ENCODE data around the gene OMP. TPM values are rescaled to one million over a fixed set of nuclear protein-coding genes. Genes with fewer than 3 reads are reported as not detected.

The OMP gene
- total and polyA plus RNA-seq, 2 of the 13 experiments (the other 11 are each of a cell fraction or from before 2014, with no cell fraction given) = not detected

- TF ChIP-seq MLX (CRISPR knock-in tag; IDR thresholded peaks at IDR 0.05) (no peak), ZNF543 (CRISPR knock-in tag; IDR thresholded peaks at IDR 0.05) (0 out of 2 replicates have a peak, but pooled peaks have one; percentile 51), HNRNPLL (IDR thresholded peaks at IDR 0.05; ENCODE audit: low read depth, low read length, poor library complexity, severe bottlenecking) (peak; percentile 40), ZBTB46 (CRISPR knock-in tag; IDR thresholded peaks at IDR 0.05; ENCODE audit: borderline replicate concordance) (peak; percentile 31; the same call in 1 of the 2 replicates), ZNF44 (CRISPR knock-in tag; IDR thresholded peaks at IDR 0.05) (no peak), ZNF766 (CRISPR knock-in tag; IDR thresholded peaks at IDR 0.05; ENCODE audit: borderline replicate concordance) (peak; percentile 54; the same call in 1 of the 2 replicates), RBM39 (IDR thresholded peaks at IDR 0.05; ENCODE audit: low read depth, low read length, poor library complexity, severe bottlenecking) (peak; percentile 17), NFATC3 (CRISPR knock-in tag; IDR thresholded peaks at IDR 0.05) (no peak), PHF8 (CRISPR knock-in tag; IDR thresholded peaks at IDR 0.05) (peak; percentile 4; the same call in 1 of the 2 replicates), DNMT1 (CRISPR knock-in tag; IDR thresholded peaks at IDR 0.05) (peak; percentile 62; the same call in 1 of the 2 replicates), ASH2L (IDR thresholded peaks at IDR 0.05; ENCODE audit: insufficient read length, low read depth, low read length) (peak; percentile 16), ZNF3 (CRISPR knock-in tag; IDR thresholded peaks at IDR 0.05) (no peak), REPIN1 (CRISPR knock-in tag; IDR thresholded peaks at IDR 0.05; ENCODE audit: borderline replicate concordance, low read depth) (peak; percentile 45; the same call in 1 of the 2 replicates), NFYC (CRISPR knock-in tag; IDR thresholded peaks at IDR 0.05) (0 out of 2 replicates have a peak, but pooled peaks have one; percentile 12), FOXO1 (CRISPR knock-in tag; IDR thresholded peaks at IDR 0.05) (no peak), ZNF33A (CRISPR knock-in tag; IDR thresholded peaks at IDR 0.05; ENCODE audit: borderline replicate concordance) (no peak), ZNF367 (CRISPR knock-in tag; IDR thresholded peaks at IDR 0.05; ENCODE audit: borderline replicate concordance) (0 out of 2 replicates have a peak, but pooled peaks have one; percentile 56), ZNF780A (CRISPR knock-in tag; IDR thresholded peaks at IDR 0.05) (0 out of 2 replicates have a peak, but pooled peaks have one; percentile 29), HOXD1 (CRISPR knock-in tag; IDR thresholded peaks at IDR 0.05) (0 out of 2 replicates have a peak, but pooled peaks have one; percentile 49), ARNTL (CRISPR knock-in tag; IDR thresholded peaks at IDR 0.05) (0 out of 2 replicates have a peak, but pooled peaks have one; percentile 32), KDM5B (CRISPR knock-in tag; IDR thresholded peaks at IDR 0.05; ENCODE audit: borderline replicate concordance) (0 out of 2 replicates have a peak, but pooled peaks have one; percentile 24), HNF1A (IDR thresholded peaks at IDR 0.05; ENCODE audit: low read depth) (no peak), HNF1A (CRISPR knock-in tag; IDR thresholded peaks at IDR 0.05; ENCODE audit: borderline replicate concordance) (0 out of 2 replicates have a peak, but pooled peaks have one; percentile 17), MEIS1 (CRISPR knock-in tag; IDR thresholded peaks at IDR 0.05; ENCODE audit: borderline replicate concordance) (peak; percentile 87; the same call in 1 of the 2 replicates)
These were observed 24.7 kb downstream of the OMP start (continued) for GRCh38 chr11:77127235-77127911.

All from HepG2 (cell line).